GM23338 (cell line): ENCODE results near the gene EIF3L.

Source experiments
- CREB1 ChIP-seq: fragments of 250-450 bp; sonication (Bioruptor Pico); IDR thresholded peaks from 2 replicates; pipeline ENCODE4 v1.5.0; 2020; ENCODE audit warnings: low read depth, mild to moderate bottlenecking, moderate library complexity
- EZH2 ChIP-seq: fragments of 200-600 bp; sonication (generic); IDR thresholded peaks from one replicate; pipeline ENCODE4 v1.8.0; 2017; ENCODE audit warnings: antibody characterized with exemption, mild to moderate bottlenecking, low read depth; ENCODE audit not compliant: unreplicated experiment
- POLR2AphosphoS5 ChIP-seq: IDR thresholded peaks from 2 replicates; pipeline ENCODE4 v1.6.1; 2016; ENCODE audit warnings: antibody characterized with exemption, low read depth
- TF ChIP-seq, protein P1 (sequence below), 2 experiments: fragments of 200-600 bp in 1 of 2; sonication (generic) in 1 of 2; conservative IDR thresholded peaks; 2 replicates each; pipeline versions ENCODE4 v1.5.1 to v1.6.1; 2016 to 2017; ENCODE audit warnings: antibody characterized with exemption in 2 of 2, low read depth in 2 of 2, mild to moderate bottlenecking in 2 of 2, moderate library complexity in 1 of 2

DNA sequence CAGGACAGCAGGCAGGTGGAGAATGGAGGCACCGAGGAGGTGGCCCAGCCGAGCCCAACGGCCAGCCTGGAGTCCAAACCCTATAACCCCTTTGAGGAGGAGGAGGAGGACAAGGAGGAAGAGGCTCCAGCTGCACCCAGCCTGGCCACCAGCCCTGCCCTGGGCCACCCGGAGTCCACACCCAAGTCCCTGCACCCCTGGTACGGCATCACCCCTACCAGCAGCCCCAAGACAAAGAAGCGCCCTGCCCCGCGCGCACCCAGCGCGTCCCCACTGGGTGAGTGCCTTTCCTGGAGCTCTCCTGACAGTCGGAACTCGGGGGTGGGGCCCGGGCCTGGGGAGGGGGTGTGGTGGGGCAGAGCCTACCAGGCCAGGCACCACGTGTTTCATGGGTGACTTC is 76.5 kb downstream of the EIF3L start:
- TF ChIP-seq, protein P1, sequence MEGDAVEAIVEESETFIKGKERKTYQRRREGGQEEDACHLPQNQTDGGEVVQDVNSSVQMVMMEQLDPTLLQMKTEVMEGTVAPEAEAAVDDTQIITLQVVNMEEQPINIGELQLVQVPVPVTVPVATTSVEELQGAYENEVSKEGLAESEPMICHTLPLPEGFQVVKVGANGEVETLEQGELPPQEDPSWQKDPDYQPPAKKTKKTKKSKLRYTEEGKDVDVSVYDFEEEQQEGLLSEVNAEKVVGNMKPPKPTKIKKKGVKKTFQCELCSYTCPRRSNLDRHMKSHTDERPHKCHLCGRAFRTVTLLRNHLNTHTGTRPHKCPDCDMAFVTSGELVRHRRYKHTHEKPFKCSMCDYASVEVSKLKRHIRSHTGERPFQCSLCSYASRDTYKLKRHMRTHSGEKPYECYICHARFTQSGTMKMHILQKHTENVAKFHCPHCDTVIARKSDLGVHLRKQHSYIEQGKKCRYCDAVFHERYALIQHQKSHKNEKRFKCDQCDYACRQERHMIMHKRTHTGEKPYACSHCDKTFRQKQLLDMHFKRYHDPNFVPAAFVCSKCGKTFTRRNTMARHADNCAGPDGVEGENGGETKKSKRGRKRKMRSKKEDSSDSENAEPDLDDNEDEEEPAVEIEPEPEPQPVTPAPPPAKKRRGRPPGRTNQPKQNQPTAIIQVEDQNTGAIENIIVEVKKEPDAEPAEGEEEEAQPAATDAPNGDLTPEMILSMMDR (conservative IDR thresholded peaks at IDR 0.05; ENCODE audit: low read depth in 2 of 2): no peak
- TF ChIP-seq CREB1 (no peak), POLR2AphosphoS5 (no peak), EZH2 (no peak)
